ENCODE measurements around the gene MOB1A. TPM values are rescaled to one million over a fixed set of nuclear protein-coding genes. Genes with fewer than 3 reads are reported as not detected.

The MOB1A gene
- total RNA-seq, 3 donors from 2014 or later, result 117 to 129 (median 124) TPM

DNA sequence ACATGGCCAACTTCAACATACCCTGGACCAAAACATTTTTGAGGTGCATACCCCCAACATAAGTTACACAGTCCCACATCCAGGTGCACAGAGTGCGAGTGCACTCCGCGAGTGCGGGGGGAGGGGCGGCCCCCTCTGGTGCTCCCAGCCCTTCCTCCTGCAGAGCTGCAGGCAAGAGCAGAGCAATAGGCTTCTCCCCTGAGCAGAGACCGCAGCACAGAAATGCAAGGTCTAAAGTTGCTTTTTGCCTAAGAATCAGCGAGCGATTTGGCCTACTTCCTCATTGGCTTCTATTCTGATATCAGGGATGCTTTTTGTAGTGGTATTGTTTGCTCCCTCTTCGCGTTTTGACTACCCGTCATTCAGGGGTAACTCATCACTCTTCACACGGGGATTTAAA, 71.6 kb downstream of the MOB1A start:
- H3K9me3 ChIP-seq, result no peaks in the 10 kb centered on the region
- ATAC-seq (no peak), DNase-seq (no peak)
- no peaks in the 10 kb centered on the region for H3K4me1 ChIP-seq (ENCODE audit: low read depth)
- intact Hi-C loops (cut with DNase I, micrococcal nuclease), result no loop called here
- H3K4me3 ChIP-seq, result no peak overlapping the region
- H3K36me3 ChIP-seq (ENCODE audit: low read depth), result no peaks in the 10 kb centered on the region
- TF ChIP-seq, protein P1, sequence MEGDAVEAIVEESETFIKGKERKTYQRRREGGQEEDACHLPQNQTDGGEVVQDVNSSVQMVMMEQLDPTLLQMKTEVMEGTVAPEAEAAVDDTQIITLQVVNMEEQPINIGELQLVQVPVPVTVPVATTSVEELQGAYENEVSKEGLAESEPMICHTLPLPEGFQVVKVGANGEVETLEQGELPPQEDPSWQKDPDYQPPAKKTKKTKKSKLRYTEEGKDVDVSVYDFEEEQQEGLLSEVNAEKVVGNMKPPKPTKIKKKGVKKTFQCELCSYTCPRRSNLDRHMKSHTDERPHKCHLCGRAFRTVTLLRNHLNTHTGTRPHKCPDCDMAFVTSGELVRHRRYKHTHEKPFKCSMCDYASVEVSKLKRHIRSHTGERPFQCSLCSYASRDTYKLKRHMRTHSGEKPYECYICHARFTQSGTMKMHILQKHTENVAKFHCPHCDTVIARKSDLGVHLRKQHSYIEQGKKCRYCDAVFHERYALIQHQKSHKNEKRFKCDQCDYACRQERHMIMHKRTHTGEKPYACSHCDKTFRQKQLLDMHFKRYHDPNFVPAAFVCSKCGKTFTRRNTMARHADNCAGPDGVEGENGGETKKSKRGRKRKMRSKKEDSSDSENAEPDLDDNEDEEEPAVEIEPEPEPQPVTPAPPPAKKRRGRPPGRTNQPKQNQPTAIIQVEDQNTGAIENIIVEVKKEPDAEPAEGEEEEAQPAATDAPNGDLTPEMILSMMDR (IDR thresholded peaks at IDR 0.05), result no peak

GRCh38 chr2:74105413-74105812, 73.3 kb downstream of the MOB1A start:
- H3K4me1 ChIP-seq (ENCODE audit: low read depth), result no peaks in the 10 kb centered on the region
- H3K4me3 ChIP-seq, result no peak overlapping the region
- ATAC-seq (no peak), DNase-seq (no peak)
- TF ChIP-seq, protein P1 (IDR thresholded peaks at IDR 0.05), result no peak
- no peaks in the 10 kb centered on the region for H3K9me3 ChIP-seq
- intact Hi-C loops (cut with DNase I, micrococcal nuclease), result no loop called here
- H3K36me3 ChIP-seq (ENCODE audit: low read depth), result no peaks in the 10 kb centered on the region

- intact Hi-C loops (cut with DNase I, micrococcal nuclease), result no loop called here
- no peaks in the 10 kb centered on the region for H3K9me3 ChIP-seq
- H3K4me3 ChIP-seq, result no peak overlapping the region
- TF ChIP-seq, protein P1 (IDR thresholded peaks at IDR 0.05), result no peak
- no peaks in the 10 kb centered on the region for H3K4me1 ChIP-seq (ENCODE audit: low read depth)
- H3K36me3 ChIP-seq (ENCODE audit: low read depth), result no peaks in the 10 kb centered on the region
- DNase-seq, result no peak
- ATAC-seq, result no peak
Measured at GRCh38 chr2:74104839-74105238, 73.8 kb downstream of the MOB1A start.

DNA sequence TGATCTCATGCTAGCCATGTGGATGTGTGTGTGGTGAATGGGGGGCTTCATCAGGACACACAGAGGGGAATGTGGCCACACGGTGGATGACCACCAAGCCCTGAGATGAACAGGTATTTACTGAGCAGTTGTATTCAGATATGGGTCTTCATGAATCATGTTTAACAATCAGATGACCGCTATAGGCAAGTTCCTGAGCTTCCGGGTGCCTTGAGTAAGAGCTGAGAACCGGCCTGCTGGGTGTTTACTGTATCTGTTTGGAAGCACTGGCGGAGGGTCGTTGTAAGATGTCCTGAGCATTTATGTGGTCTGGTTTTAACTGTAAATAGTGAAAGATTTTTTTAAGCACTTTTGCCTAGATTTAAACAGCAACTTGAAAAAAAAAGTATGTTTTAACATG, 74.9 kb downstream of the MOB1A start:
- Histone ChIP-seq H3K9me3 (no peaks in the 10 kb centered on the region), H3K36me3 (ENCODE audit: low read depth) (no peaks in the 10 kb centered on the region), H3K4me3 (no peak overlapping the region), H3K4me1 (ENCODE audit: low read depth) (no peaks in the 10 kb centered on the region)
- DNase-seq, result no peak
- ATAC-seq, result no peak
- intact Hi-C loops (cut with DNase I, micrococcal nuclease), result no loop called here
- TF ChIP-seq, protein P1 (IDR thresholded peaks at IDR 0.05), result no peak

Other genes with a start within 250 kb of the MOB1A start
- 10 to 100 TPM; 16.6 to 28.7 (median 21.9) TPM for gene TET3, start 194.0 kb downstream of the MOB1A start, total RNA-seq
- gene BOLA3, start 31.0 kb downstream of the MOB1A start, total RNA-seq, result 10 to 100 TPM; 29.6 to 47.0 (median 38.0) TPM
- 10 to 100 TPM; 18.6 to 42.2 (median 19.3) TPM for gene MTHFD2, start 19.7 kb upstream of the MOB1A start, total RNA-seq
- 1 to 10 TPM; 2.1 to 3.1 (median 2.1) TPM for gene SLC4A5, start 164.5 kb upstream of the MOB1A start, total RNA-seq
- 100 to 1,000 TPM; 114 to 159 (median 116) TPM for gene DCTN1, start 201.4 kb upstream of the MOB1A start, total RNA-seq
- gene C2orf81, start 242.7 kb upstream of the MOB1A start, total RNA-seq, result 1 to 10 TPM in 2 of 3 donors, under 1 TPM in 1; 0.53 to 2.3 (median 1.9) TPM
- 1 to 10 TPM; 4.0 to 4.8 (median 4.5) TPM for gene WDR54, start 242.9 kb upstream of the MOB1A start, total RNA-seq